HG03060 (cell line): ENCODE results near the gene MTHFD2.
"Not testable (repeated sequence)": the region's sequence is repeated elsewhere in the genome, so short reads cannot be mapped to it uniquely, and the experiment has no call there.

Experiments
- ATAC-seq: cut with Tn5 transposase; IDR thresholded peaks from one replicate; pipeline ENCODE4 v1.9.1; 2021; ENCODE audit warnings: low read depth, moderate number of reproducible peaks; ENCODE audit not compliant: unreplicated experiment

MTHFD2 gene

DNA sequence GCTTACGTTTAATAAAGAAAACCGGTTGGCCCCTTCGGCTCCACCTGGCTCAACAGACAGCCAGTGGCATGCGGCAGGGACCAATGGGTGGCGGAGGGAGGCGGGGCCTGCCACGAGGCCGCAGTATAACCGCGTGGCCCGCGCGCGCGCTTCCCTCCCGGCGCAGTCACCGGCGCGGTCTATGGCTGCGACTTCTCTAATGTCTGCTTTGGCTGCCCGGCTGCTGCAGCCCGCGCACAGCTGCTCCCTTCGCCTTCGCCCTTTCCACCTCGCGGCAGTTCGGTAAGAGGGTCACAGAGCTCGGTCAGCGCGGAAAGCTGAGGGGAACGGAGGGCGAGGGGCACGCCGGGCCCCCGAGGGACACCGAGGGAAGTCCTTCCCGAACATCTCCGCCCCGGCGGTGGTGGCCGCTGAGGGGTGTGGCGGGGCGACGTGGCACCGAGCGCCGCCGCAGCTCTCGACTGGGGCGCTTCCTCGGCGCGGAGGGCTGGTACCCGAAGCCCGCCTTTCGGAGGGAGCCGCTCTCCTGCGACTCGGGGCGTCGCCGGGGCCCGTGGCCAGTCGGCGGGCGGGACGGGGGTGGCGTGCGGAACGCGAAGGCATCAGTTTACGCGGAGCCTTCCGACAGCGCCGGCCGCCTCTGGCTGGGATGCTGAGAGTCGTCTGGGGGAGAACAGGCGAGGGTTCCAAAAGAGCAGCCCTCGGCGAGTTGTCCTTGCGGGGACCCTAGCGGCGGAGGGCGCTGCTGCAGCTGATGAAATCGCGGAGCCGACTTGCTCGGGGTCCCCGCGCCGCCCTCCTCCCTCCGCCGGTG is at the start of gene MTHFD2:
Gene MTHFD2, plus strand, starts transcription at position 155 of the 814 bp plus-strand sequence. Its CDS starts 27 bp downstream, at position 182.
- peak; percentile 79 for ATAC-seq

DNA sequence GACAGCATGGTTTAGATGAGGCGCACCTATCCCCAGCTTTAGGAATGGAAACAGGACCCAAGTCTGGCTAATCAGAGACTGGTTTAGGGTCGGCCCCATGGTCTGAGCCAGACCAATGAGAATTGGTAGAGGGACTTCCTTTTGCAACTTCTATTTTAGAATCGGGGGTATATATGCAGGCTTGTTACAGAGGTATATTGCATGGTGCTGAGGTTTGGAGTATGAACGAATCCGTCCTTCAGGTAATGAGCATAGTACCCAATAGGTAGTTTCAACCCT is 49.2 kb upstream of the MTHFD2 start:
- no peak for ATAC-seq

DNA sequence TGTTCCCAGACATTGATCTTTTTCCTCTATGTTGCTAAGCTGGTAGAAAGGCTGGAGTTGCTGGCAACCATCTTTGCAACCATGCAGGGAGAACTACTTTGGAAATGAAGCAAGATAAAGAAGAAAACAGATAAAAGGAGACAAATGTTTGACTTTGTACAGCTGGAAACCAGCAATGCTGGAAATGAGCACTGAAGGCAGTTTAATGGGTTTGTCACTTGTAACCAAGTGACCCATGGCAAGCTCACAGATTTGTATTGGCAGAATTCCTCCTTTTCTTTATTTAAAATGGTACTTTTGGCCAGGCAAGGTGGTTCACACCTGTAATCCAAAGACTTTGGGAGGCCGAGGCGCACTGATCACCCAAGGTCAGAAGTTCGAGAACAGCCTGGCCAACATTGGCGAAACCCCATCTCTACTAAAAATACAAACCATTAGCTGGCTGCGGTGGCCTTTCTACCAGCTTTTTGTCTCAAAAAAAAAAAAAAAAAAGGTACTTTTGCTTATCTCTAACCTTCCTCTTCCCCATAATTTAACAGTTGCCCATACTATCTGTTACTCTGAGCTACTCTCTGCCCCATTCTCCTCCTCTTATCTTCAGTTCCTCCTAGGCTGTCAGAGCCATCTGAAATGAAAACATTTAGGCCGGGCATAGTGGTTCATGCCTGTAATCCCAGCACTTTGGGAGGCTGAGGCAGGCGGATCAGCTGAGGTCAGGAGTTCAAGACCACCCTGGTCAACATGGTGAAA is 48.7 kb upstream of the MTHFD2 start:
- ATAC-seq: no peak

DNA sequence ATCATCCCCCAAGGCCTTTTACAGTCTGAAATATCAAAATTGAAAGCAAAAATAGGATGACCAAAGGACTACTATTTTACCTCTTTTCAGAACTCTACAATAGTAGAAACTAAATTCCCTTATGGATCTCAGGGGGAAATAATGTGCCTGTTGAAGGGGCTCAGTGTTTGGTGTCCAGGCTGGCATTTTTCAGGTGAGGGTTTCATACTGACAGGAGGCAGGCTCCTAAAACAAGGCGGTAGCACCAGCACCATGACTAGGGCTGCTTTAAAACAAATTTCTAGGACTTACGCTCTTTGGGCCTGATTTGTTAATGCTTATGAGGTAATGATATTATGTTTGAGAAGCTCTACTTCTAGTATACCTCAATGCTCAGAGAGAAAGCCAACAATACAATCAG is 45.5 kb upstream of the MTHFD2 start:
- ATAC-seq: no peak

DNA sequence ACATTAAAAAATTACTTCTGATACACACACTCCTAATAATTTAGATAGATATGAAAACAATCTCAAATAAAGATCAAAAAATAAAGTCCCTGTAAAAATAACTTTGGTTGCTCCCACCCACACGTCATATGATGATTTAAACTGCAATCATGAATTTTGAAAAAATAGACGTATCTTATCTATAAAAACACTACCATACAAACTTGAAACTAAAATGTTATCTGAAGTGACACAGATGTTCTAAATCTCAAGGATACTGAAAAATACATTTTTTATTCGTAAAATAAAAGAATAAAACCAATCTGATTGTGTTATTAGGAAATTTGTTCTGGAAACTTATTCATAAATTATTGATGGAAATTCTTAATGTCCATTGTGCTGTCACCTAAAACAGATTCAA is 42.6 kb upstream of the MTHFD2 start:
- ATAC-seq: no peak

DNA sequence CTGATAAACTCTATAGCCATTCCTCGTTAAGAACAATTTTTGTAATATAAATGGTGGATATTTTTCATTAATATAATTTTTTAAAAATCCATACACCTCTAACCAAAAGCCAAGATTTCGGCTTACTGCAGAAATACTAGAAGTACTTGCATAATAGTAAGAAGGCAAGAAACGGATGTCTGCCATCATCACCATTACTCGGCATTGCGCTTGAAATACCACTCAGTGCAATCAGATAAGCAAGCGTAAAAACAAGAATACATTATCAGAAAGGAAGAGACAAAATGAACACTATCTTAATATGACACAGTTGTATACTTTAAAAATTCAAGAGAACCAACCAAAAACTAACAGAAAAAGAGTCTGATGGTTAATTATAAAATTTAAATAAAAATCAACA is 35.5 kb upstream of the MTHFD2 start:
- no peak for ATAC-seq

DNA sequence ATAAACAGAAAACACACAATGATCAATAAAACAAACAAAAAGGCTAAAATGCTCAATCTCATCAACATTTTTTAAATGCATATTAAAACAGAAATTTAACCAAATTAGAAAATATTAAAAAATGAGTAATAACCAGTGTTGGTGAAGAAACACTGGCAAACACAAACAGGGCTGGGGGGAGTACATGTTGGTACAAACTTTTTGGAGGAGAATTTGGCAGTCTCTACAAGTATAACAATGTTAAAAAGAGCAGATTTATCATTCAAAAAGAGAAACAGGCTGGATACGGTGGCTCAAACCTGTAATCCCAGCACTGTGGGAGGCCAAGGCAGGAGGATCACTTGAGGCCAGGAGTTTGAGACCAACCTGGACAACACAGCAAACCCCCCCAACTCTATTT is 33.7 kb upstream of the MTHFD2 start:
- no peak for ATAC-seq

DNA sequence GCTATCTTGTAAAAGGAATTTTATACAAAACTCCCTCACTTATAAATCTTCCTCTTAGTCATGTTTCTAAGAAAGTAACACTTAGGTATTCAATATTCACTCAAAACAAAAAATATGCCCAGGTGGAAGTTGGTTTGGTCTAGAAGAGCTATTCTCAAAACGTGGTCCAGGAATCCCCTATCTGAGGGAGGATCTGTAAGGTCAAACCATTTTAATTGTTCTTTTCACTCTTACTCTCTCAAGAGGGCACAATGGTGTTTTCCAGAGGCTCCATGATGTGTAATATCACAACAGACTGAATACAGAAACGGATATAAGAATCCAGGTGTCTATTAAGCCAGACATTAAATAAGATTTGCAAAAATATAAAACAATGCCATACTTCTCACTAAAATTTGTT is 29.7 kb upstream of the MTHFD2 start:
- ATAC-seq: no peak

DNA sequence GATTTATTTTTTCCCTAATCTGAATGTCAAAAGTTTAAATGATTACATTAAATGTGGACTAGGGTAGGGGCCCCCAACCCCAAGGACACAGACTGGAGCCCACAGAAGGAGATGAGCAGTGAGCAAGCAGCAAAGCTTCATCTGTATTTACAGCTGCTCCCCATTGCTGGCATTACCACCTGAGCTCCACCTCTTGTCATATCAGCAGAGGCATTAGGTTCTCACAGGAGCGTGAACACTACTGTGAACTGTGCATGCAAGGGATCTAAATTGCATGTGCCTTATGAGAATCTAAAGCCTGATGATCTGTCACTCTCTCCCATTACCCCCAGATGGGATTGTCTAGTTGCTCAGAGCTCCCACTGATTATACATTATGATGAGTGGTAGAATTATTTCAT is 23.5 kb upstream of the MTHFD2 start:
- no peak for ATAC-seq

DNA sequence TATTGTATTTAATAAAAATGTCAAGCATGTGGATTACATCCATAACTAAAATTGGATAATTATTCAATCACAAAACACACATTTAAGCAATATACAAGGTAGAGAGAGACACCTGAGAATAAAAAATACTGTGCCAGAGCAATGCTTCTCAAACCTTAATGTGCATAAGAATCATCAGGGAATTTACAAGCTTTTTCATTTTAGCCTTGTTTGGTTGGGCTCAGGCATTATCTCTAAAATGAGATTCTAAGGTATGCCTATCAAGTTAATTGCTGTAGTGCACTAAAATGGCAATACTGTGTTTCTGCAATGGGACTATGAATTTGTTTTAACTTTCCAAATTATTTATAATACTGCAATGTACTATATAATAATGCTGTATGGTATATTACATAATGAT is 20.7 kb upstream of the MTHFD2 start:
- no peak for ATAC-seq

DNA sequence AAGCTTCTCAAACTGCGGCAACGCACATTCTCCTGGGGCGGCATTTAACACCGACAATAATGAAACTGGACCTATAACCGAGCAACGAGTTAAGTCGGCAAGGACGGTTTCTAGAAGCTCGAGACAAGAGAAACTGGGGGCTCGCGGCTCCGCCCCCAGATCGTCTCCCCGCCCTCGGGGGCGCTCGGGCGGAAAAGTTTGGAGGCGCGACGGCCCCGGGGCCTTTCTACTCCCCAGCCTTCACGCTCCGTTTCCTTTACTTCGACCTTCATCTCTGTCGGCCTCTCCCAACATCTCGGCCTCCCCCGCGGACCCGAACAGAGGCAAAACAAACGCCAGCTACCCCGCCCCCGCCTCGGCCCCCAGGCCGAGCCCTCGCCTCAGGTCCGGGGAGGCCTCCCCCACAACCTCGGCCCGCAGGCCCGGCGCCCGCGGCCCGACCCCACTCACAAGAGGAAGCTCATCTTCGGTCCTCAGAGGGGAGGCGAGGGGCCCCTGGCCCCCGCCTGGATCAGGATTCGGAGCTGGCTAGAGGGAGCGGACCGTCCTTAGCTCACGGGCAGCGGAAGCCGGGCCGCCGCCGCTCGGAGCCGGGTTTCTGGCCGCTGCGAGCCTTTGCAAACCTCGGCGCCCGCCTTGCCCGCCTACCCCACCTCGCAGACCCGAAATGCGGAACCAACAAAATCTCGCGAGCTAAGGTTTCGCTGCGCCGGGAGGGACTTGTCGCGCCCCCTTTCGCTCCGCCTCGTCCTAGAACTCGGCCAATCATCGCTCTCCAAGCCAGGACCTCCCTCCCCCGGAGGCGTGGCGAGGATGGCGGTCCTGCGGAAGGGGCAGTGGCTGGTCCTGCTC is 20.0 kb upstream of the MTHFD2 start, which contains the start of gene MOB1A:
Gene MOB1A, minus strand, starts transcription at position 669 of the 852 bp plus-strand sequence. Its CDS starts 205 bp downstream, at position 464.
- ATAC-seq: peak; percentile 70

DNA sequence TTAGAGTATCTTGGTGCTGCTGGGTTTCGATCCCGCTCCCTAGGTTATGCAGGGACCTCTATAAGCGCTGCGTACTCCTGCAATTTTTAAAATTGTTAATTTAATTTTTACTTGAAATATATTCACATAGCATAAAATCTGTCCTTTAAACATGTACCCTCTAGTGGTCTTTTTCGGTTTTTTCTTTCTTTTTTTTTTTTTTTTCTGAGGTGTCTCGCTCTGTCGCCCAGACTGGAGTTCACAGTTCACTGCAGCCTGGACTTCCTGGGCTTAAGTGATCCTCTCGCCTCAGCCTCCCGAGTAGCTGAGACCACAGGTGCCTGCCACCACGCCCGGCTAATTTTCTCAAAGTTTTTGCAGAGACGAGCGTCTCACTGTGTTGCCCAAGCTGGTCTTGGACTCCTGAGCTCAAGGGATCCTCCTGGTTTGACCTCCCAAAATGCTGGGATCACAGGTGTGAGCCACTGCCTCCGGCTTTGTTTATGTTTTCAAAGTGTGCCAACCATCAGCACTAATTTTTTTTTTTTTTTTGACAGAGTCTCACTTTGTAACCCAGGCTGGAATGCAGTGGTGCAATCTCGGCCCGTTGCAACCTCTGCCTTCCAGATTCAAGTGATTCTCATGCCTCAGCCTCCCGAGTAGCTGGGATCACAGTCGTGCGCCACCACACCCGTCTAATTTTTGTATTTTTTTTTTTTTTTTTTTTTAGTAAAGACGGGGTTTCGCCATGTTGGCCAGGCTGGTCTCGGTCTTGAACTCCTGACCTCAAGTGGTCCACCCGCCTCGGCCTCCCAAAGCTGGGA is 19.2 kb upstream of the MTHFD2 start:
- peak; percentile 1 for ATAC-seq

DNA sequence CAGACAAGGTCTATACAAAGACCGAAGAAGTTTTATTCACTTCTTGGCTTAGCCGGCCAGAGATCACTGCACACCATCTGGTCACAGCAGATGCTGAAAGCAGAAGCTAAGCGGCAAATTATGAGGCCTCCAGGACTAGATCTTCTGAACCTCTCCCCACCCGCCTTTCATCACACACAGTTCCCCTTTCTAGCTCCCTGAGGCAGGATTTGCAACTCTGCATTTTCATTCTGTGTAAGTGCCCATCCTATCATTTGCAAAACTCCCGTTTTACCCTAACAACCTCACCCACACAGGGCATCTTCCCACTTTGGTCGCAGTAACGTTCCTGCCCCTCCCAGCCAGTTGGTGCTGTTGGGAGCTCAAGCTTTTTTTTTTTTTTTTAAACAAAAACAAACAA is 16.7 kb upstream of the MTHFD2 start:
- ATAC-seq: no peak

DNA sequence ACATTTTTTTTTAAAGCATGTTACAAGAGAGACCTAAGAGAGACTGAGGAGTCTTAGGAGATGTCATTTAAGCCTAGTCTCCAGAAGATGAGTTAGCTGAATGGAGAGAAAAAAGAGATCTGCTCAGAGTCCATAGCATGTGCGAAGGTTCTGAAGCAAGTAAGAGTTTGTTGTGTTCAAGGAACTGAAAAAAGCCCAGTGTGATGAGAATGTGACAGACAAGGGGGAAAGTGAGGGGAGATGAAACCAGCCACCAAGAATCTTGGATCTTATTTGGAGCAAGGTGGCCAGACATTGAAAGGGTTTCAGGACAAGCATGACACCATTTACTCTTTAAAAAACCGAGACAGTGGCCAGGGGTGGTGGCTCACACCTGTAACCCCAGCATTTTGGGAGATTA is 14.5 kb upstream of the MTHFD2 start:
- ATAC-seq: no peak

DNA sequence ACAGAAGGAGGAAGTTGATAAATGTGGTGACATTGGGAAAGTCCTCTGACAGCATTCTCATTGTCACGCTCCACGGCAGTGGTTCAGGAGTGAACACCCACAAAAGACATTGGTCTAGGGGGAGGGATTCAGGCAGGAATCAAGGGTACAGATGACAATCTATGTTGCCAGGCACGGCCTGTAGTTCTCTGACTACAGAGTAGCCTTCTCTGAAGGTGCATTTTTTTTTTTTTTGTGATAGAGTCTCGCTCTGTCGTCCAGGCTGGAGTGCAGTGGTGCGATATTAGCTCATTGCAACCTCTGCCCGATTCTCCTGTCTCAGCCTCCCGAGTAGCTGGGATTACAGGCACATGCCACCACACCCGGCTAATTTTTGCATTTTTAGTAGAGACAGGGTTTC is 12.4 kb upstream of the MTHFD2 start:
- ATAC-seq: peak; percentile 58

DNA sequence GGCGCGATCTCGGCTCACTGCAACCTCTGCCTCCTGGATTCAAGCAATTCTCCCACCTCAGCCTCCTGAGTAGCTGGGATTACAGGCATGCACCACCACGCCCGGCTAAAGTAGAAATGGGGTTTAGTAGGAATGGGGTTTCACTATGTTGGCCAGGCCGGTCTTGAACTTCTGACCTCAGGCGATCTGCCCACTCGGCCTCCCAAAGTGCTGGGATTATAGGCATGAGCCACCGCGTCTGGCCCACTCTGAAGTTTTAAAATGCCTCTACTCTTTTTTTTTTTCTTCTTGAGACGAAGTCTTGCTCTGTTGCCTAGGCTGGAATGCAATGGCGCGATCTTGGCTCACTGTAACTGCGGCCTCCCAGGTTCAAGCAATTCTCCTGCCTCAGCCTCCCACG is 11.7 kb upstream of the MTHFD2 start:
- not testable (repeated sequence) for ATAC-seq

DNA sequence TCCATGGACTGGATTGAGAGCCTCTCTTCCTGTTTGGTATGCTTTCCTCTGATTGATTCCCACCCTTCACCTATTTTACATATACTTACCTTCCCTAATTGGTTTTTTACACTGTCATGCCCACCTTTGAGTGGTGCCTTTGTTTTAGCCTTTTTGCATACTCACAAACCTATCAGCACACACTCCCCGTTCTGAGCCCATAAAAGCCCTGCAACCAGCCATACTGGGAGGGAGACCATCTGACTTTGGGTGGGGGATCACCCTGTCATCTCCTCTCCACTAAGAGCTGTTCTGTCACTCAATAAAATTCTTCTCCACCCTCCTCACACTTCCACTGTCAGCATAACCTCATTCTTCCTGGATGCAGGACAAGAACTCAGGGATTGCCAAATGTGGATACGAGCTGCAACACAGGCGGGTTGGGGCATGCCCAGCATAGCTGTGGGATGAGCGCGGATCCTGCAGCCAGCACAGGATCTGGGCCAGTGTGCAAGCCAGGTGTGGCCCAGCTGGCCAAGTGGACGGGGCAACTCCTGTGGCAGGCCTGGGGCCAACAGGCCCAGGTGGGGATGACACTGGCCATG is 10.3 kb upstream of the MTHFD2 start:
- no peak for ATAC-seq

DNA sequence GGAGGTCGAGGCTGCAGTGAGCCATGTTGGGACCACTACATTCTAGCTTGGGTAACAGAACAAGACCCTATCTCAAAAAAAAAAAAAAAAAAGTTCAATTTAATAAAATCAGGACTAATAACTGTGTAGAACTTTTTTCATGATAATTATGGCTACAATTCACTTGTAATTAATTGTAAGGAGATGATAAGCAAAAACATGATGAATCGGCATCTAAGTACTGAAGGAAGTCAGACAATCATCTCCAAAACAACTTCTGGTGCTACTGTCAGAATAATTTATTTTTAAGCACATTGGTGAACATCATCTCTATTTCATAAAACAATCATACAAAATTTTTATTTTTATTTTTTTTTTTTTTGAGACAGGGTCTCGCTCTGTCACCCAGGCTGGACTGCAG is 9.7 kb upstream of the MTHFD2 start:
- no peak for ATAC-seq

DNA sequence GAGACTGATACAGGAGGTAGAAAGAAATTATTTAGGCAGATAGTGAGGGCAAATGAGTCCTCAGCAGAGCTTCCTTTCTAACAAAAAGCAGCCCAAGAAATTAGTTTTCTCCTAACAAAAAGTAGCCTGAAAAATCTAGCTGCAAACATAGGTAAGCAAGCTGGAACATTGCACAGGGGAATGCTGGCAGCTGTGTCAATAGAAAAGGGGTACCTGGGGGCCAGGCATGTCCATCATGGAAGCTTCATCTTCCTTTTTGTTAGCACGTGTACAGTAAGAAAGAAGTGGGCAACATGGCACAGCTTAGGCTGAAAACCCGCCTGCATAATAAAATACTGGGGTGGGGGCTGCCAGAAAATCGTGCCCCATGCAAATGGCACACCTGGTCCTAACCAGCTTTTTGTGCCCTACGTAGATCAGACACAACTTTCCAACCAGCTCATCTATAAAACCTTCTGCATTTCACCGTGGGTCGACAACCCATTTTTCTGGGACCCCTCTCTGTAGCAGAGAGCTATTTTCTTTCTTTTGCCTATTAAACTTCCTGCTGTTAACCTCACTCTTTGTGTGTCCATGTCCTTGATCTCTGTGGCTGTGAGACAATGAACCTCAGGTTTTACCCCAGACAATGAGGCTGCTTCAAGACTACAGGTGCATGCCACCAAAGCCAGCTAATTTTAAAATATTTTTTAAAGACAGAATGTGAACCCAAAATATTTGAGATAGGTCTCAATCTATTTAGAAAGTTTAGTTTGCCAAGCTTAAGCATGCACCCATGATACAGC is 6.6 kb upstream of the MTHFD2 start:
- no peak for ATAC-seq
